IPS-18a (cell line): Measurements from ENCODE around the gene MAP2K2.

Experiments used
- H3K27ac ChIP-seq: one replicate; pipeline ENCODE4 v1.5.1; 2013; ENCODE audit warnings: low read length
- H3K27me3 ChIP-seq: one replicate; pipeline ENCODE4 v1.6.1; 2013; ENCODE audit warnings: mild to moderate bottlenecking, low read length; ENCODE audit not compliant: control insufficient read depth, insufficient read depth
- H3K36me3 ChIP-seq: one replicate; pipeline ENCODE4 v1.6.1; 2013; ENCODE audit warnings: low read depth, low read length; ENCODE audit not compliant: control insufficient read depth
- H3K4me1 ChIP-seq: one replicate; pipeline ENCODE4 v1.6.1; 2013; ENCODE audit warnings: low read depth, low read length; ENCODE audit not compliant: control insufficient read depth
- H3K4me3 ChIP-seq: one replicate; pipeline ENCODE4 v1.5.1; 2013; ENCODE audit warnings: low read length
- H3K9ac ChIP-seq: one replicate; pipeline ENCODE4 v1.6.1; 2013; ENCODE audit warnings: mild to moderate bottlenecking, low read length, moderate library complexity
- H3K9me3 ChIP-seq: one replicate; pipeline ENCODE4 v1.6.1; 2013; ENCODE audit warnings: low read depth, low read length; ENCODE audit not compliant: control insufficient read depth

Gene MAP2K2

GRCh38 chr19:4096049-4096892 lies 27.7 kb downstream of the MAP2K2 start:
- no peaks in the 10 kb centered on the region for H3K9me3 ChIP-seq
- H3K4me3 ChIP-seq = no peak overlapping the region
- H3K36me3 ChIP-seq = peaks cover 43% of the 10 kb centered on the region
- no peak overlapping the region for H3K9ac ChIP-seq
- H3K27ac ChIP-seq = no peak overlapping the region
- no peaks in the 10 kb centered on the region for H3K4me1 ChIP-seq
- H3K27me3 ChIP-seq = no peaks in the 10 kb centered on the region

- Histone ChIP-seq H3K27me3 (no peaks in the 10 kb centered on the region), H3K9me3 (no peaks in the 10 kb centered on the region), H3K9ac (no peak overlapping the region), H3K36me3 (peaks cover 37% of the 10 kb centered on the region), H3K27ac (no peak overlapping the region), H3K4me1 (no peaks in the 10 kb centered on the region), H3K4me3 (no peak overlapping the region)
These were observed 28.5 kb downstream of the MAP2K2 start for GRCh38 chr19:4095488-4095844.

- Histone ChIP-seq H3K27me3 (no peaks in the 10 kb centered on the region), H3K9ac (no peak overlapping the region), H3K4me1 (no peaks in the 10 kb centered on the region), H3K27ac (no peak overlapping the region), H3K4me3 (no peak overlapping the region), H3K9me3 (no peaks in the 10 kb centered on the region), H3K36me3 (peaks cover 38% of the 10 kb centered on the region)
These were observed 29.0 kb downstream of the MAP2K2 start for GRCh38 chr19:4094761-4095487.

GRCh38 chr19:4094291-4094690 lies 29.6 kb downstream of the MAP2K2 start:
- H3K9ac ChIP-seq = no peak overlapping the region
- no peak overlapping the region for H3K4me3 ChIP-seq
- H3K27ac ChIP-seq = no peak overlapping the region
- no peaks in the 10 kb centered on the region for H3K4me1 ChIP-seq
- no peaks in the 10 kb centered on the region for H3K9me3 ChIP-seq
- no peaks in the 10 kb centered on the region for H3K27me3 ChIP-seq
- H3K36me3 ChIP-seq = peaks cover 38% of the 10 kb centered on the region

GRCh38 chr19:4093643-4094175 lies 30.2 kb downstream of the MAP2K2 start:
- Histone ChIP-seq H3K27ac (no peak overlapping the region), H3K36me3 (peaks cover 37% of the 10 kb centered on the region), H3K4me1 (no peaks in the 10 kb centered on the region), H3K9me3 (no peaks in the 10 kb centered on the region), H3K27me3 (no peaks in the 10 kb centered on the region), H3K4me3 (no peak overlapping the region), H3K9ac (no peak overlapping the region)

- H3K27me3 ChIP-seq = no peaks in the 10 kb centered on the region
- H3K4me3 ChIP-seq = no peak overlapping the region
- H3K4me1 ChIP-seq = no peaks in the 10 kb centered on the region
- no peak overlapping the region for H3K27ac ChIP-seq
- no peak overlapping the region for H3K9ac ChIP-seq
- H3K36me3 ChIP-seq = peaks cover 26% of the 10 kb centered on the region
- H3K9me3 ChIP-seq = no peaks in the 10 kb centered on the region
These were observed 33.3 kb downstream of the MAP2K2 start for GRCh38 chr19:4090356-4091220.

- H3K9me3 ChIP-seq = no peaks in the 10 kb centered on the region
- no peaks in the 10 kb centered on the region for H3K27me3 ChIP-seq
- H3K9ac ChIP-seq = no peak overlapping the region
- no peak overlapping the region for H3K27ac ChIP-seq
- H3K4me3 ChIP-seq = no peak overlapping the region
- no peaks in the 10 kb centered on the region for H3K4me1 ChIP-seq
- H3K36me3 ChIP-seq = peaks cover 26% of the 10 kb centered on the region
These were observed 34.0 kb downstream of the MAP2K2 start for GRCh38 chr19:4089946-4090345.

- H3K27me3 ChIP-seq = no peaks in the 10 kb centered on the region
These were observed 34.5 kb downstream of the MAP2K2 start for GRCh38 chr19:4089400-4089908.

GRCh38 chr19:4088975-4089374 lies 34.9 kb downstream of the MAP2K2 start:
- Histone ChIP-seq H3K27me3 (no peaks in the 10 kb centered on the region), H3K36me3 (peaks cover 26% of the 10 kb centered on the region), H3K4me3 (no peak overlapping the region), H3K9ac (no peak overlapping the region), H3K4me1 (no peaks in the 10 kb centered on the region), H3K9me3 (no peaks in the 10 kb centered on the region), H3K27ac (no peak overlapping the region)

More at GRCh38 chr19:4089400-4089908, 34.5 kb downstream of the MAP2K2 start:
- Histone ChIP-seq H3K4me3 (no peak overlapping the region), H3K4me1 (no peaks in the 10 kb centered on the region), H3K36me3 (peaks cover 26% of the 10 kb centered on the region), H3K9me3 (no peaks in the 10 kb centered on the region), H3K9ac (no peak overlapping the region), H3K27ac (no peak overlapping the region)

- Histone ChIP-seq H3K4me3 (no peak overlapping the region), H3K36me3 (peaks cover 21% of the 10 kb centered on the region), H3K4me1 (no peaks in the 10 kb centered on the region), H3K27me3 (no peaks in the 10 kb centered on the region), H3K27ac (no peak overlapping the region), H3K9me3 (no peaks in the 10 kb centered on the region), H3K9ac (no peak overlapping the region)
These were observed 35.9 kb downstream of the MAP2K2 start for GRCh38 chr19:4087787-4088679.
